Activated CD8-positive, alpha-beta T cell treated with anti-CD3 and anti-CD28 coated beads for 36 hours (primary cell): Measurements from ENCODE around the gene ARHGEF26. TPM values are rescaled to one million over a fixed set of nuclear protein-coding genes. Genes with fewer than 3 reads are reported as not detected.

ENCODE experiments used
- ATAC-seq: fragments of 200-7000 bp; cut with Tn5 transposase; one replicate; pipeline ENCODE4 v1.10.0; 2021; ENCODE audit warnings: mild to moderate bottlenecking, moderate library complexity
- CTCF ChIA-PET: fragments of 350-600 bp; sonication (Branson Sonifier 250); formaldehyde crosslinking; loops from one replicate; lab custom pipeline; 2021; ENCODE audit warnings: antibody characterized with exemption; lab: Charles Lee
- POLR2A ChIA-PET: fragments of 350-600 bp; sonication (Branson Sonifier 250); formaldehyde crosslinking; loops from one replicate; lab custom pipeline; 2021; ENCODE audit warnings: antibody characterized with exemption; lab: Charles Lee
- DNase-seq: peaks from one replicate; pipeline ENCODE4 v3.0.0-alpha.2; 2020
- H3K27ac Mint-ChIP-seq: one replicate; pipeline ENCODE4 v1.8.0; 2021; ENCODE audit warnings: mild to moderate bottlenecking, mixed read lengths
- H3K27me3 Mint-ChIP-seq: one replicate; pipeline ENCODE4 v1.8.0; 2021; ENCODE audit warnings: mixed read lengths
- H3K36me3 Mint-ChIP-seq: one replicate; pipeline ENCODE4 v1.8.0; 2021; ENCODE audit warnings: low read depth, mixed read lengths
- H3K4me1 Mint-ChIP-seq: one replicate; pipeline ENCODE4 v1.8.0; 2021; ENCODE audit warnings: low read depth, mixed read lengths
- H3K4me3 Mint-ChIP-seq: one replicate; pipeline ENCODE4 v1.8.0; 2021; ENCODE audit warnings: mild to moderate bottlenecking, moderate library complexity, mixed read lengths
- H3K9me3 Mint-ChIP-seq: one replicate; pipeline ENCODE4 v1.8.0; 2021; ENCODE audit warnings: mixed read lengths
- intact Hi-C: fragments of 100-400 bp; cut with micrococcal nuclease; formaldehyde crosslinking; loops from one replicate; pipeline ENCODE4 v1.10.0; 2022
- total RNA-seq, 2 experiments: library from RNA; stranded (reverse); gene quantifications; one replicate each; pipeline ENCODE4 v1.2.3, GENCODE V29; 2021
- TF ChIP-seq, protein P1 (sequence below): fragments of 200-600 bp; IDR thresholded peaks from one replicate; pipeline ENCODE4 v1.8.0; 2022; ENCODE audit warnings: antibody characterized with exemption, mild to moderate bottlenecking

The ARHGEF26 gene
- total RNA-seq, 2 experiments from 2014 or later, result not detected

DNA sequence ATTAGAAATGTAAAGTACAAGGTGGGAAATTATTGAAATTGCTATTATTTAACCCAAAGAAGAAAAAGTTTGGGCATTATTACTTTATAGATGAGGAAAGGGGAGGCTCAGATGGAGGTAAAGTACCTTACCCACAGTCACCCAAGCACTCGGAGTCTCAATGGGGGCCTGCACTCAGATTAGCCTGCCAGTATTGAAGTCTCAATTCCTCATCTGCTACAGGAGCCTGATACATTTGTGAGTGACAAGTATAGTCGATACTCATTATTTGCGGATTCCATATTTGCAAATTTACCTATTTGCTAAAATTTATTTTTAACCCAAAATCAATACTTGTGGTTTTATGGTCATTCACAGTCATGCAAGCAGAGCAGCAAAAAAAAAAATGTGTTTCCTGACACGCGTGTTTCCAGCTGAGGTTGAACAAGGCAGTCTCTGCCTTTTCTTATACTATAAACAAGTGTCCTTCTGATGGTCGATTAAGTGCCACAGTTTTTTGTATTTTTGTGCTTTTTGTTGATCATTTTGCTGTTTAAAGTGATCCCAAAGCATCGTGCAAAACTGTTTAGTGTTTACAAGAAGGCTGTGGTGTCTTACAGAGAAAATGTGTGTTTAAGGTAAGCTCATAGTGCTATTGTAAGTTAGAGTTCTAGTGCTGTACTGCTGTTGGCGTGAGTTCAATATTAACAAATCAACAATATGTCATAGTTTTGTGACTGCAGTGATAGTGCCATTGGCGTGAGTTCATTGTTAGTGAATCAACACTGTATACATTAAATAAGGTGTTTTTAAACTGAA, 48.0 kb downstream of the ARHGEF26 start:
- no peaks in the 10 kb centered on the region for H3K4me1 Mint-ChIP-seq
- POLR2A ChIA-PET, result no interaction called here
- DNase-seq, result no peak
- H3K36me3 Mint-ChIP-seq, result no peaks in the 10 kb centered on the region
- H3K27me3 Mint-ChIP-seq, result peaks cover 2% of the 10 kb centered on the region
- no peak for ATAC-seq
- intact Hi-C loops, result no loop called here
- TF ChIP-seq, protein P1, sequence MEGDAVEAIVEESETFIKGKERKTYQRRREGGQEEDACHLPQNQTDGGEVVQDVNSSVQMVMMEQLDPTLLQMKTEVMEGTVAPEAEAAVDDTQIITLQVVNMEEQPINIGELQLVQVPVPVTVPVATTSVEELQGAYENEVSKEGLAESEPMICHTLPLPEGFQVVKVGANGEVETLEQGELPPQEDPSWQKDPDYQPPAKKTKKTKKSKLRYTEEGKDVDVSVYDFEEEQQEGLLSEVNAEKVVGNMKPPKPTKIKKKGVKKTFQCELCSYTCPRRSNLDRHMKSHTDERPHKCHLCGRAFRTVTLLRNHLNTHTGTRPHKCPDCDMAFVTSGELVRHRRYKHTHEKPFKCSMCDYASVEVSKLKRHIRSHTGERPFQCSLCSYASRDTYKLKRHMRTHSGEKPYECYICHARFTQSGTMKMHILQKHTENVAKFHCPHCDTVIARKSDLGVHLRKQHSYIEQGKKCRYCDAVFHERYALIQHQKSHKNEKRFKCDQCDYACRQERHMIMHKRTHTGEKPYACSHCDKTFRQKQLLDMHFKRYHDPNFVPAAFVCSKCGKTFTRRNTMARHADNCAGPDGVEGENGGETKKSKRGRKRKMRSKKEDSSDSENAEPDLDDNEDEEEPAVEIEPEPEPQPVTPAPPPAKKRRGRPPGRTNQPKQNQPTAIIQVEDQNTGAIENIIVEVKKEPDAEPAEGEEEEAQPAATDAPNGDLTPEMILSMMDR, result no peak
- no peaks in the 10 kb centered on the region for H3K9me3 Mint-ChIP-seq
- no peak overlapping the region for H3K27ac Mint-ChIP-seq
- CTCF ChIA-PET, result no interaction called here
- no peak overlapping the region for H3K4me3 Mint-ChIP-seq

DNA sequence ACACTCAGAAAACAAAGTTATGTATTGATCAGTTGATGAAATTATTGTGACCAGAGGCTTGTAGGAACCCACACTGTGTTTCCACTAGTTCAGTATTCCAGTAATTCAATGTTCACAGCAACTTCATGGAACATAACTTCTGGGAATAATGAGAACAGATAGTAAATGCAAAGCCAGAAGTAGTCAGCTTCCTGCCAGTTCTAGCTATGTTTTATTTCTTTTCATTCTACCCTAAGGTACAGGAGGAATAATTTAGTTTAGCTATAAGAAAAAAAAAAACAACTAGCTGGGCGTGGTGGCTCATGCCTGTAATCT, 48.6 kb downstream of the ARHGEF26 start:
- no peak for ATAC-seq
- H3K4me3 Mint-ChIP-seq, result no peak overlapping the region
- intact Hi-C loops, result no loop called here
- TF ChIP-seq, protein P1, result no peak
- ChIA-PET POLR2A (no interaction called here), CTCF (no interaction called here)
- no peaks in the 10 kb centered on the region for H3K36me3 Mint-ChIP-seq
- no peaks in the 10 kb centered on the region for H3K9me3 Mint-ChIP-seq
- no peak for DNase-seq
- peaks cover 2% of the 10 kb centered on the region for H3K27me3 Mint-ChIP-seq
- H3K4me1 Mint-ChIP-seq, result no peaks in the 10 kb centered on the region
- H3K27ac Mint-ChIP-seq, result no peak overlapping the region

DNA sequence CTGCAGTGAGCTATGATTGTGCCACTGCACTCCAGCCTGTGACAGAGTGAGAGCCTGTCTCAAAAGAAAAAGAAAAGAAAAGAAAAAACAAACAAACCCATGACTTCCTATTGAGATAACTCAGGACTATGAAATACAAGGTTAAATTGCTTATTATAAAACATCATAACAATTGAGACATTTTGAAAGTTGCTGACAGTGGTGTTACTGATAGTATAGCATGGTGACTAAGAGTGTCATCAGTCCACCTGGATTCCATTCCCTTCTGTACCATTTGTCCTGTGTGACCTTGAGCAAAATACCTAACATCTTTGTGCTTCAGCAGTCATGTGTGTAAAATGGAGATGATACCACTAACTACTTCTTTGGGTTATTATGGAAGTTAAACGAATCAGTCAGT, 49.1 kb downstream of the ARHGEF26 start:
- no peaks in the 10 kb centered on the region for H3K36me3 Mint-ChIP-seq
- TF ChIP-seq, protein P1, result no peak
- H3K27ac Mint-ChIP-seq, result no peak overlapping the region
- ATAC-seq (no peak), DNase-seq (no peak)
- H3K27me3 Mint-ChIP-seq, result peaks cover 2% of the 10 kb centered on the region
- no peak overlapping the region for H3K4me3 Mint-ChIP-seq
- ChIA-PET CTCF (no interaction called here), POLR2A (no interaction called here)
- H3K9me3 Mint-ChIP-seq, result no peaks in the 10 kb centered on the region
- no peaks in the 10 kb centered on the region for H3K4me1 Mint-ChIP-seq
- intact Hi-C loops, result no loop called here

DNA sequence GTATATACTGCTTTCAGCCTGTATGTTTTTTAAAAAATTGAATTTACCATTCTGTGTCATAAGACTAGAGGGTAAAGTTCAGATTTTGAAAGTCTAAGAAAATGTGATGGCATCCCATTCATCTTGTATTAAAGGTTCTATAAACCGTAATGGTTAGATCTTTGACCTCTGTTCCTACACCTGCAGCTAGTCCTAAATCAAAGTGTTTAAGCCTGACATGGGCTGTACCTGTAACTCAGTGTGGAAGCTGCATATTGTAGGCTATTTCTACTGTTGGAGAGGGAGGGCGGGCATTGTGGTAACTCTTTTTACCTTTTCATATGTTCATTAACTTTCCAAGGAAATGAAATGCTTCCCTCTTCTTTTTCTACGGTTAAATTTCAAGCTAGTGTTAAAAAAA, 53.9 kb downstream of the ARHGEF26 start:
- no peaks in the 10 kb centered on the region for H3K36me3 Mint-ChIP-seq
- H3K27ac Mint-ChIP-seq, result no peak overlapping the region
- intact Hi-C loops, result no loop called here
- no peaks in the 10 kb centered on the region for H3K4me1 Mint-ChIP-seq
- ATAC-seq, result no peak
- CTCF ChIA-PET, result no interaction called here
- H3K9me3 Mint-ChIP-seq, result no peaks in the 10 kb centered on the region
- no peak for DNase-seq
- H3K4me3 Mint-ChIP-seq, result no peak overlapping the region
- POLR2A ChIA-PET, result no interaction called here
- peaks cover 5% of the 10 kb centered on the region for H3K27me3 Mint-ChIP-seq
- TF ChIP-seq, protein P1, result no peak

DNA sequence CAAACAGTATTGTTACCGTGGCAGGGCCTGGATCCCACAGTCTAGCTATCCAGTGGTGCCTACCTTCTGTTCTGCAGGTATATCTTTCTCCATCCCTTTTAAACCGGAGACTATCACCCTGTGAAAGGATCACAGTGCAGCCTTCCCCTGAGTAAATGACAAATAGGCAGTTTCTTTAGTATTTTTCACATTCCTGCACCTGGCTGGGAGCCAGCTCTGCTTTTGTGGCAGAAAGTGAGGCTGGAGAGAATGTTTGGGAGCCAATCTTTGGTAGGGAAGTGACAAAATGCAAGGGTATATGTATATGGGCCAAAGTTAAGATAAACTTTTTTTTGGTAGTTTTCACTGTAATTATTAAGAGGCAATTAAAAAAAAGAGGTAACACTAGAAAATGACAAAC, 54.8 kb downstream of the ARHGEF26 start:
- Mint-ChIP-seq H3K36me3 (no peaks in the 10 kb centered on the region), H3K9me3 (no peaks in the 10 kb centered on the region), H3K4me3 (no peak overlapping the region), H3K27me3 (peaks cover 5% of the 10 kb centered on the region), H3K27ac (no peak overlapping the region), H3K4me1 (no peaks in the 10 kb centered on the region)
- intact Hi-C loops, result no loop called here
- POLR2A ChIA-PET, result no interaction called here
- TF ChIP-seq, protein P1, result no peak
- ATAC-seq (no peak), DNase-seq (no peak)
- CTCF ChIA-PET, result interaction anchor here (0.6 kb wide), 1 partner anchor 74 kb away, joined by 3 read pairs; no protein-coding TSS in a partner anchor
